GM23338 (cell line): Measurements from ENCODE around the gene MTOR. TPM values are rescaled to one million over a fixed set of nuclear protein-coding genes. Genes with fewer than 3 reads are reported as not detected.

Experiments
- ATAC-seq: fragments of 200-7000 bp; cut with Tn5 transposase; 3 replicates; pipeline ENCODE4 v1.9.1; 2020
- DNase-seq: peaks from one replicate; pipeline ENCODE4 v3.0.0-alpha.2; 2015; ENCODE audit warnings: low spot score
- H2AFZ ChIP-seq: fragments of 200-600 bp; sonication (generic); 2 replicates; pipeline ENCODE4 v1.8.0; 2016; ENCODE audit warnings: antibody characterized with exemption, mild to moderate bottlenecking, moderate library complexity
- H3F3A ChIP-seq: fragments of 200-600 bp; sonication (generic); replicated peaks from 2 replicates; pipeline ENCODE4 v1.8.0; 2017; ENCODE audit warnings: antibody characterized with exemption, mixed run types, low read depth
- H3K27ac ChIP-seq: fragments of 200-600 bp; sonication (generic); 2 replicates; pipeline ENCODE4 v1.6.1; 2016; ENCODE audit warnings: low read depth
- H3K27me3 ChIP-seq: fragments of 200-600 bp; sonication (generic); 2 replicates; pipeline ENCODE4 v1.8.0; 2016; ENCODE audit warnings: mild to moderate bottlenecking, mixed run types, moderate library complexity; ENCODE audit not compliant: insufficient read depth
- H3K36me3 ChIP-seq: fragments of 200-600 bp; sonication (generic); 2 replicates; pipeline ENCODE4 v1.8.0; 2016; ENCODE audit warnings: mild to moderate bottlenecking; ENCODE audit not compliant: insufficient read depth
- H3K4me1 ChIP-seq: fragments of 200-600 bp; sonication (generic); 2 replicates; pipeline ENCODE4 v1.8.0; 2016; ENCODE audit warnings: mild to moderate bottlenecking, moderate library complexity; ENCODE audit not compliant: insufficient read depth
- H3K4me2 ChIP-seq: fragments of 200-600 bp; sonication (generic); 2 replicates; pipeline ENCODE4 v1.7.1; 2017; ENCODE audit warnings: mixed run types
- H3K4me3 ChIP-seq: fragments of 200-600 bp; sonication (generic); 2 replicates; pipeline ENCODE4 v1.6.1; 2016; ENCODE audit warnings: mixed run types
- H3K79me2 ChIP-seq: fragments of 200-600 bp; sonication (generic); replicated peaks from 2 replicates; pipeline ENCODE4 v1.8.0; 2017; ENCODE audit warnings: mild to moderate bottlenecking; ENCODE audit not compliant: insufficient read depth
- H3K9me2 ChIP-seq: fragments of 200-600 bp; sonication (generic); 2 replicates; pipeline ENCODE4 v1.8.0; 2017; ENCODE audit not compliant: insufficient read depth
- H4K20me1 ChIP-seq: fragments of 200-600 bp; sonication (generic); replicated peaks from 2 replicates; pipeline ENCODE4 v1.8.0; 2017; ENCODE audit warnings: mild to moderate bottlenecking; ENCODE audit not compliant: insufficient read depth
- H3K27ac Mint-ChIP-seq: 2 replicates; pipeline ENCODE4 v1.8.0; 2020; ENCODE audit warnings: inconsistent platforms, mild to moderate bottlenecking, moderate library complexity, mixed read lengths
- H3K27me3 Mint-ChIP-seq: 3 replicates; pipeline ENCODE4 v1.8.0; 2022; ENCODE audit warnings: low read depth, mild to moderate bottlenecking, moderate library complexity, mixed read lengths, inconsistent platforms; ENCODE audit not compliant: insufficient read depth, poor library complexity
- H3K36me3 Mint-ChIP-seq: 3 replicates; pipeline ENCODE4 v1.8.0; 2021; ENCODE audit warnings: low read depth, mild to moderate bottlenecking, inconsistent platforms, moderate library complexity, mixed read lengths
- H3K4me1 Mint-ChIP-seq: 3 replicates; pipeline ENCODE4 v1.8.0; 2020; ENCODE audit warnings: mild to moderate bottlenecking, inconsistent platforms, mixed read lengths
- H3K4me3 Mint-ChIP-seq: 3 replicates; pipeline ENCODE4 v1.8.0; 2021; ENCODE audit warnings: moderate library complexity, mild to moderate bottlenecking, inconsistent platforms, mixed read lengths
- H3K9me3 Mint-ChIP-seq: 3 replicates; pipeline ENCODE4 v1.8.0; 2020; ENCODE audit warnings: moderate library complexity, mild to moderate bottlenecking, inconsistent platforms, mixed read lengths
- CREB1 ChIP-seq: fragments of 250-450 bp; sonication (Bioruptor Pico); IDR thresholded peaks from 2 replicates; pipeline ENCODE4 v1.5.0; 2020; ENCODE audit warnings: low read depth, mild to moderate bottlenecking, moderate library complexity
- EZH2 ChIP-seq: fragments of 200-600 bp; sonication (generic); IDR thresholded peaks from one replicate; pipeline ENCODE4 v1.8.0; 2017; ENCODE audit warnings: antibody characterized with exemption, mild to moderate bottlenecking, low read depth; ENCODE audit not compliant: unreplicated experiment
- EZH2phosphoT487 ChIP-seq: fragments of 200-600 bp; sonication (generic); IDR thresholded peaks from one replicate; pipeline ENCODE4 v1.8.1; 2018; ENCODE audit warnings: antibody characterized with exemption; ENCODE audit not compliant: unreplicated experiment
- JUNB ChIP-seq: IDR thresholded peaks from one replicate; pipeline ENCODE4 v1.6.1; 2016; ENCODE audit warnings: antibody characterized with exemption; ENCODE audit not compliant: unreplicated experiment
- NANOG ChIP-seq: IDR thresholded peaks from 2 replicates; pipeline ENCODE4 v1.6.1; 2016; ENCODE audit warnings: antibody characterized with exemption, borderline replicate concordance
- POLR2AphosphoS5 ChIP-seq: IDR thresholded peaks from 2 replicates; pipeline ENCODE4 v1.6.1; 2016; ENCODE audit warnings: antibody characterized with exemption, low read depth
- STAT1 ChIP-seq: IDR thresholded peaks from one replicate; pipeline ENCODE4 v1.6.1; 2016; ENCODE audit warnings: antibody characterized with exemption; ENCODE audit not compliant: unreplicated experiment
- ZNF114 ChIP-seq: fragments of 250-450 bp; sonication (Bioruptor Pico); IDR thresholded peaks from 2 replicates; pipeline ENCODE4 v1.5.0; 2020; ENCODE audit warnings: mild to moderate bottlenecking, moderate library complexity
- ZNF331 ChIP-seq: fragments of 250-450 bp; sonication (Bioruptor Pico); IDR thresholded peaks from 2 replicates; pipeline ENCODE4 v1.5.0; 2020; ENCODE audit warnings: low read depth, mild to moderate bottlenecking, moderate library complexity
- polyA plus RNA-seq: library from polyadenylated mRNA; unstranded; fragments of >200 nt; fragmentation: Nextera tagmentation; extraction: Ambion mirVana; gene quantifications from 2 replicates; pipeline ENCODE4 v1.2.1, GENCODE V29; 2016
- total RNA-seq: library from RNA; depleted of rRNA; stranded (reverse); fragments of >200 nt; shearing (Covaris generic); gene quantifications from 2 replicates; pipeline ENCODE4 v1.2.3, GENCODE V29; 2014
- TF ChIP-seq, protein P1 (sequence below): fragments of 250-450 bp; sonication (Bioruptor Pico); IDR thresholded peaks from 2 replicates; pipeline ENCODE4 v1.5.0; 2020; ENCODE audit warnings: mild to moderate bottlenecking, moderate library complexity
- TF ChIP-seq, protein P2 (sequence below): IDR thresholded peaks from one replicate; pipeline ENCODE4 v1.6.1; 2018; ENCODE audit warnings: antibody characterized with exemption; ENCODE audit not compliant: unreplicated experiment
- TF ChIP-seq, protein P3 (sequence below), 2 experiments: fragments of 200-600 bp in 1 of 2; sonication (generic) in 1 of 2; conservative IDR thresholded peaks; 2 replicates each; pipeline versions ENCODE4 v1.5.1 to v1.6.1; 2016 to 2017; ENCODE audit warnings: antibody characterized with exemption in 2 of 2, low read depth in 2 of 2, mild to moderate bottlenecking in 2 of 2, moderate library complexity in 1 of 2

The MTOR gene
- total and polyA plus RNA-seq, 2 experiments from 2014 or later, result 22.8 to 98.0 TPM

- TF ChIP-seq EZH2 (no peak), NANOG (no peak), POLR2AphosphoS5 (no peak), STAT1 (no peak), ZNF114 (CRISPR knock-in tag) (no peak), JUNB (no peak), ZNF331 (CRISPR knock-in tag) (no peak), CREB1 (CRISPR knock-in tag) (no peak)
These were observed 111.2 kb downstream of the MTOR start (continued) for GRCh38 chr1:11151114-11151513.

DNA sequence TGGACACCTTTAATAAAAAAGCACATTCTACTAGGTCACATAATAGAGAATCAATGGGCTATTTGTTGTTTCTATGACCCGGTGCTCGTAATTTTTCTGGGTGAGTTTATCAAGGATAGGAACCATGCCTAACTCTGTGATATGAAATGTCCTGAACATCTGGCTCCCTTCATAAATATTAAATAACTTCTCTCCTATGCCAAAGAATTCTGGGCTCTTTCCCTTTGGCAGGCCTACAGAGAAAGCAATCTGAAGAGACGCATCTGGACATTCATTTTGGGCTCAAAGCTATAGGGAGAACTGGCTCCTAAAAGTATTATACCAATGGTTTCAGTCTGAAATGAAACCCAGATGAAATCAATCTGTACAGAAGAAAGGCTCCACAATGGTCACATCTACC lies 112.0 kb downstream of the MTOR start:
- Mint-ChIP-seq H3K4me3 (no peak overlapping the region), H3K27me3 (no peaks in the 10 kb centered on the region), H3K9me3 (no peaks in the 10 kb centered on the region), H3K4me1 (peaks cover 21% of the 10 kb centered on the region; the same call in 2 of the 3 replicates), H3K36me3 (peaks cover 40% of the 10 kb centered on the region), H3K27ac (no peak overlapping the region)
- Histone ChIP-seq H3K79me2 (no peaks in the 10 kb centered on the region), H3K4me2 (no peak overlapping the region), H3F3A (peaks cover 12% of the 10 kb centered on the region; the same call in 1 of the 2 replicates), H2AFZ (no peak overlapping the region), H3K4me3 (no peak overlapping the region), H3K4me1 (peaks cover 4% of the 10 kb centered on the region; the same call in 1 of the 2 replicates), H4K20me1 (no peaks in the 10 kb centered on the region; the same call in 1 of the 2 replicates), H3K9me2 (no peaks in the 10 kb centered on the region), H3K27me3 (no peaks in the 10 kb centered on the region), H3K36me3 (0 out of 2 replicates have a peak, but pooled peaks cover 27% of the 10 kb centered on the region), H3K27ac (no peak overlapping the region)
- DNase-seq (no peak), ATAC-seq (no peak)
- TF ChIP-seq JUNB, result no peak
- TF ChIP-seq, protein P1, sequence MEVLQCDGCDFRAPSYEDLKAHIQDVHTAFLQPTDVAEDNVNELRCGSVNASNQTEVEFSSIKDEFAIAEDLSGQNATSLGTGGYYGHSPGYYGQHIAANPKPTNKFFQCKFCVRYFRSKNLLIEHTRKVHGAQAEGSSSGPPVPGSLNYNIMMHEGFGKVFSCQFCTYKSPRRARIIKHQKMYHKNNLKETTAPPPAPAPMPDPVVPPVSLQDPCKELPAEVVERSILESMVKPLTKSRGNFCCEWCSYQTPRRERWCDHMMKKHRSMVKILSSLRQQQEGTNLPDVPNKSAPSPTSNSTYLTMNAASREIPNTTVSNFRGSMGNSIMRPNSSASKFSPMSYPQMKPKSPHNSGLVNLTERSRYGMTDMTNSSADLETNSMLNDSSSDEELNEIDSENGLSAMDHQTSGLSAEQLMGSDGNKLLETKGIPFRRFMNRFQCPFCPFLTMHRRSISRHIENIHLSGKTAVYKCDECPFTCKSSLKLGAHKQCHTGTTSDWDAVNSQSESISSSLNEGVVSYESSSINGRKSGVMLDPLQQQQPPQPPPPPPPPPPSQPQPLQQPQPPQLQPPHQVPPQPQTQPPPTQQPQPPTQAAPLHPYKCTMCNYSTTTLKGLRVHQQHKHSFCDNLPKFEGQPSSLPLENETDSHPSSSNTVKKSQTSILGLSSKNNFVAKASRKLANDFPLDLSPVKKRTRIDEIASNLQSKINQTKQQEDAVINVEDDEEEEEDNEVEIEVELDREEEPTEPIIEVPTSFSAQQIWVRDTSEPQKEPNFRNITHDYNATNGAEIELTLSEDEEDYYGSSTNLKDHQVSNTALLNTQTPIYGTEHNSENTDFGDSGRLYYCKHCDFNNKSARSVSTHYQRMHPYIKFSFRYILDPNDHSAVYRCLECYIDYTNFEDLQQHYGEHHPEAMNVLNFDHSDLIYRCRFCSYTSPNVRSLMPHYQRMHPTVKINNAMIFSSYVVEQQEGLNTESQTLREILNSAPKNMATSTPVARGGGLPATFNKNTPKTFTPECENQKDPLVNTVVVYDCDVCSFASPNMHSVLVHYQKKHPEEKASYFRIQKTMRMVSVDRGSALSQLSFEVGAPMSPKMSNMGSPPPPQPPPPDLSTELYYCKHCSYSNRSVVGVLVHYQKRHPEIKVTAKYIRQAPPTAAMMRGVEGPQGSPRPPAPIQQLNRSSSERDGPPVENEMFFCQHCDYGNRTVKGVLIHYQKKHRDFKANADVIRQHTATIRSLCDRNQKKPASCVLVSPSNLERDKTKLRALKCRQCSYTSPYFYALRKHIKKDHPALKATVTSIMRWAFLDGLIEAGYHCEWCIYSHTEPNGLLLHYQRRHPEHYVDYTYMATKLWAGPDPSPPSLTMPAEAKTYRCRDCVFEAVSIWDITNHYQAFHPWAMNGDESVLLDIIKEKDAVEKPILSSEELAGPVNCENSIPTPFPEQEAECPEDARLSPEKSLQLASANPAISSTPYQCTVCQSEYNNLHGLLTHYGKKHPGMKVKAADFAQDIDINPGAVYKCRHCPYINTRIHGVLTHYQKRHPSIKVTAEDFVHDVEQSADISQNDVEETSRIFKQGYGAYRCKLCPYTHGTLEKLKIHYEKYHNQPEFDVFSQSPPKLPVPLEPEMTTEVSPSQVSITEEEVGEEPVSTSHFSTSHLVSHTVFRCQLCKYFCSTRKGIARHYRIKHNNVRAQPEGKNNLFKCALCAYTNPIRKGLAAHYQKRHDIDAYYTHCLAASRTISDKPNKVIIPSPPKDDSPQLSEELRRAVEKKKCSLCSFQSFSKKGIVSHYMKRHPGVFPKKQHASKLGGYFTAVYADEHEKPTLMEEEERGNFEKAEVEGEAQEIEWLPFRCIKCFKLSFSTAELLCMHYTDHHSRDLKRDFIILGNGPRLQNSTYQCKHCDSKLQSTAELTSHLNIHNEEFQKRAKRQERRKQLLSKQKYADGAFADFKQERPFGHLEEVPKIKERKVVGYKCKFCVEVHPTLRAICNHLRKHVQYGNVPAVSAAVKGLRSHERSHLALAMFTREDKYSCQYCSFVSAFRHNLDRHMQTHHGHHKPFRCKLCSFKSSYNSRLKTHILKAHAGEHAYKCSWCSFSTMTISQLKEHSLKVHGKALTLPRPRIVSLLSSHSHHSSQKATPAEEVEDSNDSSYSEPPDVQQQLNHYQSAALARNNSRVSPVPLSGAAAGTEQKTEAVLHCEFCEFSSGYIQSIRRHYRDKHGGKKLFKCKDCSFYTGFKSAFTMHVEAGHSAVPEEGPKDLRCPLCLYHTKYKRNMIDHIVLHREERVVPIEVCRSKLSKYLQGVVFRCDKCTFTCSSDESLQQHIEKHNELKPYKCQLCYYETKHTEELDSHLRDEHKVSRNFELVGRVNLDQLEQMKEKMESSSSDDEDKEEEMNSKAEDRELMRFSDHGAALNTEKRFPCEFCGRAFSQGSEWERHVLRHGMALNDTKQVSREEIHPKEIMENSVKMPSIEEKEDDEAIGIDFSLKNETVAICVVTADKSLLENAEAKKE (CRISPR knock-in tag), result no peak
- no peak for TF ChIP-seq EZH2phosphoT487
- no peak for TF ChIP-seq STAT1
- TF ChIP-seq POLR2AphosphoS5, result no peak
- TF ChIP-seq, protein P2, sequence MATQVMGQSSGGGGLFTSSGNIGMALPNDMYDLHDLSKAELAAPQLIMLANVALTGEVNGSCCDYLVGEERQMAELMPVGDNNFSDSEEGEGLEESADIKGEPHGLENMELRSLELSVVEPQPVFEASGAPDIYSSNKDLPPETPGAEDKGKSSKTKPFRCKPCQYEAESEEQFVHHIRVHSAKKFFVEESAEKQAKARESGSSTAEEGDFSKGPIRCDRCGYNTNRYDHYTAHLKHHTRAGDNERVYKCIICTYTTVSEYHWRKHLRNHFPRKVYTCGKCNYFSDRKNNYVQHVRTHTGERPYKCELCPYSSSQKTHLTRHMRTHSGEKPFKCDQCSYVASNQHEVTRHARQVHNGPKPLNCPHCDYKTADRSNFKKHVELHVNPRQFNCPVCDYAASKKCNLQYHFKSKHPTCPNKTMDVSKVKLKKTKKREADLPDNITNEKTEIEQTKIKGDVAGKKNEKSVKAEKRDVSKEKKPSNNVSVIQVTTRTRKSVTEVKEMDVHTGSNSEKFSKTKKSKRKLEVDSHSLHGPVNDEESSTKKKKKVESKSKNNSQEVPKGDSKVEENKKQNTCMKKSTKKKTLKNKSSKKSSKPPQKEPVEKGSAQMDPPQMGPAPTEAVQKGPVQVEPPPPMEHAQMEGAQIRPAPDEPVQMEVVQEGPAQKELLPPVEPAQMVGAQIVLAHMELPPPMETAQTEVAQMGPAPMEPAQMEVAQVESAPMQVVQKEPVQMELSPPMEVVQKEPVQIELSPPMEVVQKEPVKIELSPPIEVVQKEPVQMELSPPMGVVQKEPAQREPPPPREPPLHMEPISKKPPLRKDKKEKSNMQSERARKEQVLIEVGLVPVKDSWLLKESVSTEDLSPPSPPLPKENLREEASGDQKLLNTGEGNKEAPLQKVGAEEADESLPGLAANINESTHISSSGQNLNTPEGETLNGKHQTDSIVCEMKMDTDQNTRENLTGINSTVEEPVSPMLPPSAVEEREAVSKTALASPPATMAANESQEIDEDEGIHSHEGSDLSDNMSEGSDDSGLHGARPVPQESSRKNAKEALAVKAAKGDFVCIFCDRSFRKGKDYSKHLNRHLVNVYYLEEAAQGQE, result no peak
- TF ChIP-seq ZNF331 (CRISPR knock-in tag), result no peak
- no peak for TF ChIP-seq CREB1 (CRISPR knock-in tag)
- TF ChIP-seq NANOG, result no peak
- TF ChIP-seq, protein P3, sequence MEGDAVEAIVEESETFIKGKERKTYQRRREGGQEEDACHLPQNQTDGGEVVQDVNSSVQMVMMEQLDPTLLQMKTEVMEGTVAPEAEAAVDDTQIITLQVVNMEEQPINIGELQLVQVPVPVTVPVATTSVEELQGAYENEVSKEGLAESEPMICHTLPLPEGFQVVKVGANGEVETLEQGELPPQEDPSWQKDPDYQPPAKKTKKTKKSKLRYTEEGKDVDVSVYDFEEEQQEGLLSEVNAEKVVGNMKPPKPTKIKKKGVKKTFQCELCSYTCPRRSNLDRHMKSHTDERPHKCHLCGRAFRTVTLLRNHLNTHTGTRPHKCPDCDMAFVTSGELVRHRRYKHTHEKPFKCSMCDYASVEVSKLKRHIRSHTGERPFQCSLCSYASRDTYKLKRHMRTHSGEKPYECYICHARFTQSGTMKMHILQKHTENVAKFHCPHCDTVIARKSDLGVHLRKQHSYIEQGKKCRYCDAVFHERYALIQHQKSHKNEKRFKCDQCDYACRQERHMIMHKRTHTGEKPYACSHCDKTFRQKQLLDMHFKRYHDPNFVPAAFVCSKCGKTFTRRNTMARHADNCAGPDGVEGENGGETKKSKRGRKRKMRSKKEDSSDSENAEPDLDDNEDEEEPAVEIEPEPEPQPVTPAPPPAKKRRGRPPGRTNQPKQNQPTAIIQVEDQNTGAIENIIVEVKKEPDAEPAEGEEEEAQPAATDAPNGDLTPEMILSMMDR (conservative IDR thresholded peaks at IDR 0.05; ENCODE audit: low read depth in 2 of 2), result no peak
- no peak for TF ChIP-seq EZH2
- no peak for TF ChIP-seq ZNF114 (CRISPR knock-in tag)
